HT-29 (cell line): ENCODE results near the gene MIPOL1. TPM values are rescaled to one million over a fixed set of nuclear protein-coding genes. Genes with fewer than 3 reads are reported as not detected.
"Not testable (repeated sequence)": the region's sequence is repeated elsewhere in the genome, so short reads cannot be mapped to it uniquely, and the experiment has no call there.

Experiments
- DNase-seq: peaks from one replicate; pipeline ENCODE4 v3.0.0-alpha.2; 2015; ENCODE audit warnings: low spot score
- total RNA-seq: library from RNA; depleted of rRNA; stranded (reverse); fragments of >200 nt; shearing (Covaris generic); gene quantifications from 2 replicates; pipeline ENCODE4 v1.2.3, GENCODE V29; 2014

MIPOL1 gene
- total RNA-seq, 1 experiment from 2014 or later = 0.51 TPM

DNA sequence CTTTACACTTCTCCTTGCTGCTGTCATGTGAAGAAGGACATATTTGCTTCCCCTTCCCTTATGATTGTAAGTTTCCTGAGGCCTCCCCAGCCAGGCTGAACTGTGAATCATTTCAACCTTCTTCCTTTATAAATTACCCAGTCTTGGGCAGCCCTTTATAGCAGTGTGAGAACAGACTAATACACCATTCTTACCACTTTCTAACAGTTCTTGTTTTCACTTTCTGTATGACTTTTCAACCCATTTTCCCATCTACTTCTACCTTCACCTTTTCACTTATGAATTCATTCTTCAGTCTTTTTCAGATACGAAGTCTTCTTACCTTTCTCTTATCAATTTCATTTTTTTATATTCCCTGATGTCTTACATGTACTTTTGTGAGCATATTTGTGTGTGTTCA lies 342.3 kb downstream of the MIPOL1 start:
- DNase-seq = no peak

DNA sequence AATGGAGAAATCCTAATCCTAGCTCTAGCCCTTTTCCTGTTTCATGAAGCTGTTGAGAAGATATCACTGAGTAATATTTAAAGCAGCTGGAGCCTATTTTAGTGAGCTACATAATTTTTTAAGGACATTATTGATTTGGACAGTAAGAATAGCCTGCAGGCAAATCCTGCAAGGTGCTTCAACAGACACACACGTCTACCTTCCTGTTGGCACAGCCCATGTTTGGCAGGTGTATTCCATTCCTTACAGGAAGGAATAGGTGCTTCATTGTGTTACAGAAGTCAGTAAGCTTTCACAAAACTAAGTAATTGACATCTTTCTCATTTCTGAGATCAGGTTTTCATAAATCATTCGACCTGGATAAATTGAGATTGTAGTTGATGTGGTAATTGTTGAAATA lies 346.7 kb downstream of the MIPOL1 start:
- no peak for DNase-seq

DNA sequence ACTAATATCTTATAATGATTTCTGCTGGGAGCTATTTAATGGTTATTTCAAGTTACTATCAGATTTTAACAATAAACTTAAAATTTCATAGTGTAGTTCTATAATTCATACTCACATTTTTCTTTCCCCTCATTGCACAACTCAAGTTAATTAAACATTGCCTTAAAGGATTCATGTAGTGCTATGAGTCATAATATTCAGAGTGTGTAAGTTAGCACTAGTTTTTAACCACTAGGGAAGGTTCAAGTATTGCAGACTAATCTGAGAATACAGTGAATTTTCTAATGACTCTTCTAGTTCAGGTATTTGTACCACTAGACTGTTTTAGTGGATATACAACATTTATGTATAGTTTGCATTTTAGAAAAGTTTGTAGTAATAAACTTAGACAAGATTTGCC lies 347.4 kb downstream of the MIPOL1 start:
- peak; percentile 14 for DNase-seq

GRCh38 chr14:37546621-37547447 lies 349.1 kb downstream of the MIPOL1 start:
- DNase-seq = peak; percentile 86

DNA sequence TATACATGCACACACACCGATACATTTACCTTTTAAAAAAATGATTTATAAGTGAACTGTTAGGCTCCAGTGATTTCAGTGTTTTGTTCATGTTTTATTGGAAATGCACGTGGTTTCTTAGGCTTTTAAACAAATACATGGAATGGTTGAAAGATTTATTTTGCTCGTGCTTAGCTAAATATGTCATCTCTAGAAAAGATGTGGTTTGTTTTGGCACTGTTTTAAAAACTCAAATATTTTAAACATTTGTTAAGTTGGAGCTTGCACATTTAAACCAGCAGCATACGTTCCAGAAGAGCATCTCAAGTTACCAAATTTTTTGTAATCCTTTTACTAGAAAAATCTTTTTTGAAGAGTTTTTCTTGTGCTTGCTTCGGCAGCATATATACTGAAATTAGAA lies 352.8 kb downstream of the MIPOL1 start:
- no peak for DNase-seq

- no peak for DNase-seq
Observed at GRCh38 chr14:37551119-37551518, 353.4 kb downstream of the MIPOL1 start.

GRCh38 chr14:37553935-37554550 lies 356.3 kb downstream of the MIPOL1 start:
- no peak for DNase-seq

DNA sequence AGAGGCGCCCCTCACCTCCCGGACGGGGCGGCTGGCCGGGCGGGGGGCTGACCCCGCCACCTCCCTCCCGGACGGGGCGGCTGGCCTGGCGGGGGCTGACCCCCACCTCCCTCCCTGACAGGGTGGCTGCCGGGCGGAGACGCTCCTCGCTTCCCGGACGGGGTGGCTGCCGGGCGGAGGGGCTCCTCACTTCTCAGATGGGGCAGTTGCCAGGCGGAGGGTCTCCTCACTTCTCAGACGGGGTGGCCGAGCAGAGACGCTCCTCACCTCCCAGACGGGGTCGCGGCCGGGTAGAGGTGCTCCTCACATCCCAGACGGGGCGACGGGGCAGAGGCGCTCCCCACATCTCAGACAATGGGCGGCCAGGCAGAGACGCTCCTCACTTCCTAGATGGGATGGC lies 357.9 kb downstream of the MIPOL1 start:
- DNase-seq = not testable (repeated sequence)

- DNase-seq = no peak
Observed at GRCh38 chr14:37558740-37559139, 361.0 kb downstream of the MIPOL1 start.

DNA sequence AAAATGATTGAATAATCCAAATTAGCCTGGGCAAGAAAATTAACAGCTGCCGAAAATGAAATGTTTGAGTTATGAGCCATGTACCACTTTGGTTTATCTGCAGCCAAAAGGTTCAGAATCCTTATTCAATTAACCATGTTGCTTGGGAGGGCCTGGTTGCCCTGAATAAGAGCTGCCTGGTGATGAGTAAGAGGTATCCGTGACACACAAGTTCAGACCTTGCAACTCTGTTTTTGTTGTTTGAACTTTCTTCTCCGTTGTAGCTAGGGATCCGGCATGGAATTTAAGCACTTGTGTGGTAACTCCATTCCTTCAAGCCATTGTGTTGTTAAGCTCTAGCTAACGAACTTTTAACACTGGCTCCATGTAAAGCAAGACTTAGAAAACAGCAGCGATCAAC lies 361.6 kb downstream of the MIPOL1 start:
- DNase-seq = no peak

- DNase-seq = no peak
Observed at GRCh38 chr14:37563189-37563588, 365.5 kb downstream of the MIPOL1 start.

GRCh38 chr14:37565550-37565949 lies 367.8 kb downstream of the MIPOL1 start:
- peak; percentile 67 for DNase-seq

- peak; percentile 82 for DNase-seq
Observed at GRCh38 chr14:37566811-37567371, 369.2 kb downstream of the MIPOL1 start.

GRCh38 chr14:37569729-37570128 lies 372.0 kb downstream of the MIPOL1 start:
- no peak for DNase-seq

DNA sequence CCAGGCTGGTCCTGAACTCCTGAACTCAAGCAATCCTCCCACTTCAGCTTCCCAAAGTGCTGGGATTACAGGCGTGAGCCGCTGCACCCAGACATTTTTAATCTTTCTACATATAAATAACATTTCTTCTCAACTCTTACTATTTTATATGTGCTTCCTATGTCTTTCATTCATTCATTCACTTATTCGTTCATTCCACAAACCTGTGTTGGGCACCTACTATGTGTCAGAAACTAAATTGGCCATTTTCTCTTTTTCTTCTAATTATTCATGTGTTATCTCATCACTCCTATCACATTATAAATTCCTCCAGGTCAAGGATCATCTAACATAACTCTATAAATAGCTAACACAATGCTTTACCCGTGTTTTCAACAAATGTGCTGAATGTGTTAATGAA lies 373.7 kb downstream of the MIPOL1 start:
- DNase-seq = no peak

- no peak for DNase-seq
Observed at GRCh38 chr14:37573356-37573755, 375.6 kb downstream of the MIPOL1 start.

DNA sequence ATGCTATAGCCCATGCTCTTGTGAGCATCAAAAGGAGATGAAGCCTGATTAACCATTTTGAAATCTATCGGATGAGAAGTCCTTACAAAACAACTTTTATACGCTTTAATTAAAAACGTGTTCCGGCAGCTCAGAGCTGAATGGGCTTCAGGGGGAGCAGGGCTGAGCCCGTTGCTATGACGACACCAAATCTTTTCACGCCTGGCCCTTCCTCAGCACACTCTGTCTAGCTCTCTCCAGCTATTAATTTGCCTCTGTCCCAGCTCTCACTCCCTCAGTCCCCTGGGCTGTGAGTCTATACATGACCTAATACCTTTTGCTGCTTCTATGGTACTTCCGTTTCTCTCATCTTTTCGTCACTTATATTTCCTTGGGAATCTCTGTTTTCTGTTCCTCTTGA lies 381.5 kb downstream of the MIPOL1 start:
- no peak for DNase-seq

DNA sequence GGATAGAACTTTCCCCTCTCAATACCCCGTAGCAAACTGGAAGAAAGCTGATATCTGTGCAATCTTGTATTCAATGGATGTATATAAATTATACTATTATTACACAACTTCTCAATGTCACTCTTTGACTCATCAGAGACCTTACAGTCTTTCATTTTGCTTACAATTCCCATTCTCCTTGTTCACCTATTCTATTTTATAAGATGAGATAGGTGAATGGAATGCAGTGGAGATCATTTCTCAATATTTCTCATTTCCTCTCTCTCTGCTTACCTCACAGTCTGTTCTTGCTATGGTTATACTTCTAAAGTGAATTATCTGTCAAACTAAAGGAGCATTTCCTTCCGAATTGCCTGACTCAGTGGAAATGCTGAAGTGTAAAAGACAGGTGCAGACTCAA lies 382.4 kb downstream of the MIPOL1 start:
- DNase-seq = no peak

- DNase-seq = peak; percentile 71
Observed at GRCh38 chr14:37583358-37584210, 385.8 kb downstream of the MIPOL1 start.

DNA sequence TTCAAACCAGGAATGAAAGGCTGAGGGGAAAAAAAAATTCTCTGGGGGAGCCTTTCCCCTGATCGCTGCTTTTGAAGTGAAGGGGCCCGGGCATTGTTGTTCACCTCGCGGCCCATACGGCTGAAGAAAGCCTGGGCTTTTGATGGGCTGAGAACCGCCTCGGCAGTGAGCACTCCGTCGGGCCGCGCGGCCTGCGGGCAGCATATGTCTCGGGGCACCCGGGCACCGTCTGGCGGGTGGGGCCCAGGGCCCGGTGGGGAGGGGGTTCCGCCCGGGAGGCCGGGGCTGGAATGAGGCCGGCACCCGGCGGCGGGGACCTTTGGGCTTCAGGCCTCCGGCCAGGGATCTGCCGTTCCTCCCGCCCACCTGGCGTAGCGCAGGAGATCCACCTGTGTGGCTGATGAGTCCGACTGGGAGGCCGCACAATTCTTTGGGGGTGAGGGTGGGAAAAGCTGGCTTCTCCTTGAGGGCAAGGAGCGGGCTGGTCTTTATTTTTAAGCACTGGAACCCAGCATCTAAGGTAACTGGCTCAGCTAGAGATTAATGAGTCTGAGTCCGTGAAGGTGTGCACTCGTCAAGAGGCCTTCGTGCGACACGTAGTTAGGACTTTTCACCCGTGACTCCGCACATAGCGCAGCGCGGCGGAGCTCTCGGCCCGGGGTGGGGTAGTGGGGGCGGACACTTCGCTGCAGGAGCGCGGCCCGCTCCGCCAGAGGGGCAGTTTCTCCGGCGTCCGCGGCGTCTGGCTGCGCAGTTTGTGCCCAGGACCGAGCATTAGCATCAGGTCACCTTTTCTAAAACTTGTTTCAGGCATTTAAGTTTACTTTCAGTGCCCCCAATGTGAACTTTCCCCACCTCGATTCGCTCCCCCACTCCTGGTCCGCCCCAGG lies 386.7 kb downstream of the MIPOL1 start:
- DNase-seq = peak; percentile 64

GRCh38 chr14:37585101-37585511 lies 387.4 kb downstream of the MIPOL1 start:
- peak; percentile 58 for DNase-seq
